GOT3 (cell line): ENCODE results near the gene IL1A.

ENCODE experiments used
- DNase-seq: peaks from one replicate; lab custom pipeline; 2025; ENCODE audit warnings: mixed read lengths; lab: John Stamatoyannopoulos, UW

Gene IL1A

GRCh38 chr2:112726487-112727190, 57.7 kb downstream of the IL1A start:
- DNase-seq, result peak; percentile 46

DNA sequence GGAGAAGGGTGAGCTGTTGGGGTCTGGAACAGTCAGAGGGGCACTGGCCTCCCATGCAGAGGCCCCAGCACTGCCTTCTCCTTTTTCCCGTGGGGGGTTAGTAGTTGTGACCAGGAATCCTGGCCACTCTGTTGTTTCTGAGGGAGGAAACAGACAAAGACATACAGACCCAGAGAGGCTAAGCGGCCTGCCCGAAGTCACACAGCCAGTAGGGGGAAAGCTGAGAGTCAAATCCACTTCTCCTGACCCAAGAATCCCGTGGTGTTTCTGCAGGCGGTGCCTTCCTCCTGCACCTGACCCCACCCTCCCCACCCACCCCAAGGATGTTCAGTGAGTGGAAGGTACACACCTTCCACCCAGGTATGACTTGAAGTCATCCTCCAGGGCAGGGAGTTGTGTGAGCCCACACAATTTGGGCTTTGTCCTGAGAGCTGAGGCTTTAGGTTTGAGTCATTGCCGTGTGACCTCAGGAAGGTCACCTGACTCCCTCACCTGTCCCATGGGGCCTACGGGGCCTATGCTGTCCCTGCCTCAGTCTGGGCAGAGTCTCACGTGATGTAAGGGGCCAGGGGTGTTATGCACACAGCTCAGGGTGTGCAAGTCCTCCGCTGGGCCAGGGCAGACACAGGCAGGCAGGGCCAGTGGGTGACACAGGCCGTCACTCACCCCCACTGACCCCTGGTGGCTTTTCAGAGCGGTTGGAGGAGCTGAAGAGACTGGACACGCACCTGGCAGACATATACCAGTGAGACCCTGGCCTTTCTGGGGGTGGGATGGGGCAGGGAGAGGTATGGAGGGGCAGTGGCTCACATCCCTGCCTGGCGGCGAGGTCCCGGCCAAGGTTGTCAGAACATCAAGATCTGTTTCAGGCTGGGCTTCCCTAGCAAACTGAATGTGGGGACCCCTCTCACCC, 58.5 kb downstream of the IL1A start:
- DNase-seq, result no peak

DNA sequence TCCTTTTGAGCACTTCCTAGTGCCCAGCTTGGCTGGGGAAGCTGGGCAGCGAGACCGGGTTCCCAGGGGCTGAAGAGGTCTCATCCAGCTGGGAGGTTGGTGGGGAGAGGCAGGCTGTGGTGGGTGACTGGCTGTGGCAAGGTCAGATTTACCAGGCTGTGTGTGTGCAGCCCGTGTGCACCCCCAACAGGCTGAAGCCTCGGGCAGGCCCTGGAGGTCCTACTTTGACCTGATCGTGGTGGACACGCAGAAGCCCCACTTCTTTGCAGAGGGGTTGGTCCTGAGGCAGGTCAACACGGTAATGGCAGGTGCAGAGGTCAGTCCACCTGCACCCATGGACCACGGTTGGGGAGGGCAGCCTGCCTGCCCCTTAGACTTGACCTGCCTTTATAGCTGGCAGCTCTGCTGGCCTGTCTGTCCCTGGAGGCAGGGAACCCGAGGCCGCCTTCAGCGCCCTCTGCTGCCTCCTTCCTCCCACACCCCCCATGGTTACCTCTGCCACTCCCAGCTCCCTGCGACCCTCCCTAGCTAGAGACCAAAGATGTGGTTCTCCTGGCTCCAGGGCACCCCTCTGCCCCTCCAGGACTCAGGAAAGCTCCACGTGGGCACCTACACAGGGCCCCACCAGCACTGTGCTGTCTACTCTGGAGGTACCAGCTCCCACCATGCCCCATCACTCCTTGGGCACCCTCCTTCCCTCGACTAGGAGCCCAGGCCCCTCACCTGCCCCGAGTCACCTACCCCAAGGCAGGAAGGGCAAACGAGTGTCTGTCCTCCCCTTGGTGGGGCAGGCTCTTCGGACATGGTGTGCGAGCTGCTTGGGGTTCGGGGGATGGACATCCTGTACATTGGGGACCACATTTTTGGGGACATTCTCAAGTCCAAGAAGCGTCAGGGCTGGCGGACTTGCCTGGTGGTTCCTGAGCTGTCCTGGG, 59.4 kb downstream of the IL1A start:
- DNase-seq, result no peak

DNA sequence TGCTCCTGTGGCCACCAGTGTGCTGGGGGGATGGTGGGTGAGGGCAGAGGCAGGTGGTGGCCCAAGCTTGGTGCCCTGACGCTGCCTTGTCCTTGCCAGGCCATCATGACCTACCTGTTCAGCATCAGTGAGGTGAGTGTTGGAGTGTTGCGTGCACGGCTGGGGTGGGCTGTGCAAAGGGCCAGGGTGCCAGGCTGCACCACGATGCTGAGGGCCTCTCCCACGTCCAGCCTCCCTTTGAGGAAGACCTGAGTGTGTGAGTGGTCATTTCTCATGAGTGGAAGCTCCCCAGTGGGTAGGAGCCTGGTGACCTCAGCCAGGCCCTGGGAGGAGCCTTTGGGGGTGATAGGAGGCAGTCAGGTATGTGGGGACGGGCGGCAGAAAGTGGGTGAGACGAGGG, 60.3 kb downstream of the IL1A start:
- no peak for DNase-seq
